ENCODE measurements around the gene FAH.
A peak's percentile ranks its signal among the peaks of the same experiment; 100 is the strongest.

The FAH gene

GRCh38 chr15:80202016-80202315 lies 49.2 kb downstream of the FAH start:
- DNase-seq: no peak

DNA sequence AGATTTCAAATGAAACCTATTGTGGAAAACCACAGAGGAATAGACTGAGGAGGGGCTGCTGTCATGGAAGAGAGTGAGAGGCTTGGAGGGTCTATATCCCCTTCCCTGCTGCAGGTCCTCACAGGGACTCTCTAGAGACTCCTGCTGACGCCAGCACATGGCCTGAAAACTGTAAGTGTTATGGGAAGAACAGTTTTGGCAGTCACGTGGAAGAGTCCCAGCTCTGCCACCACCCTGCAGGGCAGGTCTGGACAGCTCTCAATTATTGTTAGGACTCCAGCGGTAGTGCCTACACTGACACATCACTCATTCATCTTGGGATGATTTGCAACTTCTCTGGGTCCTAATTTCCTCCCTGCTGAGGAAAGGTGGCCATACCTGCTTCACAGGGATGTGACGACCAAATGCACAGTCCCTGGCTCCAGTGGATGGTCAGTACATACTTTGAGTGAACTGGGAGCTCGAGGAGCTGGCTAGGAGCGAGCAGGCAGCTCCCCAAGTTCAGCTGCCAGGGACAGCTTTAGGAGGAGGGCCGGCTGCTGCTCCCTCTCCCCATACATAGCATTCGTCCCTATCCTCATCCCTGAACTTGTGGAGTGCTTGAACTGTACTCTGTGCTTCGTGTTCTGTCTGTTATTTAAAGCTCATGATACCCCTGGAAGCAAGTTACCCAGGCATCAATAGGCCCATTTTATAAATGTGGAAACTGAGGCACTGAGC lies 50.0 kb downstream of the FAH start:
- DNase-seq: no peak

- DNase-seq: no peak
These were observed 50.6 kb downstream of the FAH start for GRCh38 chr15:80203361-80203885.

GRCh38 chr15:80204231-80204630 lies 51.4 kb downstream of the FAH start:
- DNase-seq: no peak

GRCh38 chr15:80207887-80208286 lies 55.1 kb downstream of the FAH start:
- no peak for DNase-seq

GRCh38 chr15:80208758-80209734 lies 56.2 kb downstream of the FAH start:
- no peak for DNase-seq

- DNase-seq: no peak
These were observed 58.1 kb downstream of the FAH start for GRCh38 chr15:80210611-80211573.

GRCh38 chr15:80211976-80212375 lies 59.2 kb downstream of the FAH start:
- DNase-seq: no peak

- DNase-seq: no peak
These were observed 62.1 kb downstream of the FAH start for GRCh38 chr15:80214910-80215309.

GRCh38 chr15:80216141-80216540 lies 63.3 kb downstream of the FAH start:
- no peak for DNase-seq

DNA sequence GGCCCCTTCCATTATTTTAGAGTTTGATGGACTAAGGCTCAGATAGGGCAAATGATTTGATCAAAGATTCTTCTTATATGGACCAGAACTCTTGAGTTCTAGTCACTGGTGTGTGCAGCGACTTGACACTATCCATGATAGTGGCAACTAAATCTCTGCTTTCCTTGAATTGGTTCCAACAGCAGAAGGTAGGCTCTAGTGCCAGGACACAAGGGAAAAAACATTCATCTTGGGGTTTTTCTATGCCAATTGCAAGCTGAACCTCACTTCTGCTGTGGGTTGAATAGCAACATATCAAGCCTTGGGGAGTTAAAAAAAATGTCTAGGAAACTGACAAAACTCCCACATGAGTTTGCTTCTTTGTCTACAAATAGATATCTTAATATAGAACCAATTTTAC lies 64.1 kb downstream of the FAH start:
- no peak for DNase-seq

DNA sequence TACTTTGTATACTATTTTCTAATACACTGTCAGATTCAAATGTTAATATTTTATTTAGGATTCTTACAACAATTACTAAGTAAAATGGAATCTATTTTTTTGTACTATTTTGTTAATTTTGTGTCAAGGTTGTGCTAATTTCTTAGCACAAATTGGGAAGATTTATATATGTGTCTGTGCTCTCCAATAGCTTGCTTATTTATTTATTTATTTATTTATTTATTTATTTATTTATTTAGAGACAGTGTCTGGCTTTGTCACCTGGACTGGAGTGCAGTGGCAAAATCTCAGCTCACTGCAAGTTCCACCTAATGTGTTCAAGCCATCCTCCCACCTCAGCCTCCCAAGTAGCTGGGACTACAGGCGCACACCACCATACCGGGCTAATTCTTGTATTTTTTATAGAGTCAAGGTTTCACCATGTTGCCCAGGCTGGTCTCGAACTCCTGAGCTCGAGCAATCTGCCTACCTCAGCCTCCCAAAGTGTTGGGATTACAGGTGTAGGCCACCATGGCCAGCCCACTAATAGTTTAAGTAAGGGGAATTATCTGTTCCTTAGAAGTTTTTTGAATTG lies 64.6 kb downstream of the FAH start:
- DNase-seq: no peak

DNA sequence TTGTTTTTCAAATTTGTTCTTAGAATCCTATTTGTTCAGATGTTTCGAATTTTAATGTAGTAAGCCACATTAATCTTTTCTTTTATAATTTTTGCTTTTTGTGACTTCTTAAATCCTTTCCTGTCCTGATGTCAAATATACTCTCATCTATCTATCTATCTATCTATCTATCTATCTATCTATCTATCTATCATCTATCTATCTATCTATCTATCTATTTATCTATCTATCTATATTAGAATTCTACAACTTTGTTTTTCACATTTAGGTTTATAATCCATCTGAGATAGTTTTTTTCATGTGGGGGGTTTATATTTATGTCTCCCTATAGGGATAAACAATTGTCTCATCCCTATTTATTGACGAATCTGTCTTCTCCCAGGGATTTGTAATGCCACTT lies 67.2 kb downstream of the FAH start:
- no peak for DNase-seq

- no peak for DNase-seq
These were observed 76.3 kb downstream of the FAH start for GRCh38 chr15:80228959-80229610.

- no peak for DNase-seq
These were observed 78.6 kb downstream of the FAH start for GRCh38 chr15:80231371-80231770.

DNA sequence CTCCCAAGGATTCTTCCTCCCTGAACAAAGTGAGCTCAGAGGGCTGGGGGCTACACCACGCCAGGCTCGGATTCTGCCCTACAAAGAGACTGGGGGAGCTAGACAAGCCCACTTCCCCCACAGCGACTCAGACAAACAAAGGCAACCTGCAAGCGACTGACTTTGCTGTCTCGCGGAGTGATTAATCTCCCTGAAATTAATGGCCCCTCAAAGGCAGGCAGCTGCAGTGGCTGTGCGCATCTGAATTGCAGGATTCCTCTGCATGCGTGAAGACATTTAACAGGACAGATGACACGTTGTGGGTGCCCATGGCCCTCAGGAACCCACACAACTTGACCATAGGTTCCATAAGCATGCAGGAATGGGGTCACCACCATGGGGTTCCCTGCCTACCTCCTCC lies 80.8 kb downstream of the FAH start:
- no peak for DNase-seq

GRCh38 chr15:80234883-80235282 lies 82.1 kb downstream of the FAH start:
- DNase-seq: peak; percentile 45

All from stimulated activated CD4-positive, alpha-beta T cell treated with anti-CD3 and anti-CD28 coated beads, Interleukin-4, amount 100 ng/mL, for 1 hour (primary cell).